ENCODE data around the gene MVP.

Gene MVP

GRCh38 chr16:29834079-29834478 lies 13.8 kb downstream of the MVP start:
- H3K4me1 ChIP-seq (ENCODE audit: insufficient read depth, poor library complexity, severe bottlenecking): no peaks in the 10 kb centered on the region
- no peak overlapping the region for H3K27ac ChIP-seq (ENCODE audit: poor library complexity, severe bottlenecking)
- no peak for TF ChIP-seq CTCF (IDR thresholded peaks at IDR 0.05; ENCODE audit: poor library complexity, severe bottlenecking)

GRCh38 chr16:29835926-29836325 lies 15.7 kb downstream of the MVP start:
- peaks cover 32% of the 10 kb centered on the region for H3K36me3 ChIP-seq (ENCODE audit: low read depth)
- H3K4me1 ChIP-seq (ENCODE audit: insufficient read depth, poor library complexity, severe bottlenecking): no peaks in the 10 kb centered on the region
- no peaks in the 10 kb centered on the region for H3K27me3 ChIP-seq (ENCODE audit: insufficient read depth, poor library complexity, severe bottlenecking)
- no peak overlapping the region for H3K4me3 ChIP-seq (ENCODE audit: severe bottlenecking)
- H3K27ac ChIP-seq (ENCODE audit: poor library complexity, severe bottlenecking): no peak overlapping the region
- no peak for TF ChIP-seq CTCF (IDR thresholded peaks at IDR 0.05; ENCODE audit: poor library complexity, severe bottlenecking)
- no peak for ATAC-seq (ENCODE audit: low read depth)
- DNase-seq (ENCODE audit: low spot score): no peak
- no peaks in the 10 kb centered on the region for H3K9me3 ChIP-seq (ENCODE audit: severe bottlenecking)

More at GRCh38 chr16:29834079-29834478, 13.8 kb downstream of the MVP start:
- Histone ChIP-seq H3K9me3 (ENCODE audit: severe bottlenecking) (no peaks in the 10 kb centered on the region), H3K36me3 (ENCODE audit: low read depth) (peaks cover 26% of the 10 kb centered on the region), H3K27me3 (ENCODE audit: insufficient read depth, poor library complexity, severe bottlenecking) (no peaks in the 10 kb centered on the region), H3K4me3 (ENCODE audit: severe bottlenecking) (no peak overlapping the region)
- ATAC-seq (ENCODE audit: low read depth): no peak
- DNase-seq (ENCODE audit: low spot score): no peak

- DNase-seq (ENCODE audit: low spot score): no peak
- no peak for ATAC-seq (ENCODE audit: low read depth)
- Histone ChIP-seq H3K27ac (ENCODE audit: poor library complexity, severe bottlenecking) (no peak overlapping the region), H3K4me1 (ENCODE audit: insufficient read depth, poor library complexity, severe bottlenecking) (no peaks in the 10 kb centered on the region), H3K27me3 (ENCODE audit: insufficient read depth, poor library complexity, severe bottlenecking) (no peaks in the 10 kb centered on the region), H3K9me3 (ENCODE audit: severe bottlenecking) (no peaks in the 10 kb centered on the region), H3K4me3 (ENCODE audit: severe bottlenecking) (no peak overlapping the region), H3K36me3 (ENCODE audit: low read depth) (peaks cover 30% of the 10 kb centered on the region)
- TF ChIP-seq CTCF (IDR thresholded peaks at IDR 0.05; ENCODE audit: poor library complexity, severe bottlenecking): no peak
Measured at GRCh38 chr16:29836623-29837022, 16.4 kb downstream of the MVP start.

- Histone ChIP-seq H3K4me1 (ENCODE audit: insufficient read depth, poor library complexity, severe bottlenecking) (no peaks in the 10 kb centered on the region), H3K9me3 (ENCODE audit: severe bottlenecking) (no peaks in the 10 kb centered on the region), H3K27ac (ENCODE audit: poor library complexity, severe bottlenecking) (no peak overlapping the region), H3K36me3 (ENCODE audit: low read depth) (peaks cover 27% of the 10 kb centered on the region), H3K4me3 (ENCODE audit: severe bottlenecking) (no peak overlapping the region), H3K27me3 (ENCODE audit: insufficient read depth, poor library complexity, severe bottlenecking) (no peaks in the 10 kb centered on the region)
- DNase-seq (ENCODE audit: low spot score) (no peak), ATAC-seq (ENCODE audit: low read depth) (no peak)
- no peak for TF ChIP-seq CTCF (IDR thresholded peaks at IDR 0.05; ENCODE audit: poor library complexity, severe bottlenecking)
Measured at GRCh38 chr16:29837841-29838240, 17.6 kb downstream of the MVP start.

- no peak overlapping the region for H3K4me3 ChIP-seq (ENCODE audit: severe bottlenecking)
- no peaks in the 10 kb centered on the region for H3K9me3 ChIP-seq (ENCODE audit: severe bottlenecking)
- ATAC-seq (ENCODE audit: low read depth) (no peak), DNase-seq (ENCODE audit: low spot score) (no peak)
- H3K27ac ChIP-seq (ENCODE audit: poor library complexity, severe bottlenecking): no peak overlapping the region
- H3K36me3 ChIP-seq (ENCODE audit: low read depth): peaks cover 16% of the 10 kb centered on the region
- no peak for TF ChIP-seq CTCF (IDR thresholded peaks at IDR 0.05; ENCODE audit: poor library complexity, severe bottlenecking)
- no peaks in the 10 kb centered on the region for H3K27me3 ChIP-seq (ENCODE audit: insufficient read depth, poor library complexity, severe bottlenecking)
- no peaks in the 10 kb centered on the region for H3K4me1 ChIP-seq (ENCODE audit: insufficient read depth, poor library complexity, severe bottlenecking)
Measured at GRCh38 chr16:29839822-29840221, 19.6 kb downstream of the MVP start.
